ENCODE data around the gene NDUFS8.

DNA sequence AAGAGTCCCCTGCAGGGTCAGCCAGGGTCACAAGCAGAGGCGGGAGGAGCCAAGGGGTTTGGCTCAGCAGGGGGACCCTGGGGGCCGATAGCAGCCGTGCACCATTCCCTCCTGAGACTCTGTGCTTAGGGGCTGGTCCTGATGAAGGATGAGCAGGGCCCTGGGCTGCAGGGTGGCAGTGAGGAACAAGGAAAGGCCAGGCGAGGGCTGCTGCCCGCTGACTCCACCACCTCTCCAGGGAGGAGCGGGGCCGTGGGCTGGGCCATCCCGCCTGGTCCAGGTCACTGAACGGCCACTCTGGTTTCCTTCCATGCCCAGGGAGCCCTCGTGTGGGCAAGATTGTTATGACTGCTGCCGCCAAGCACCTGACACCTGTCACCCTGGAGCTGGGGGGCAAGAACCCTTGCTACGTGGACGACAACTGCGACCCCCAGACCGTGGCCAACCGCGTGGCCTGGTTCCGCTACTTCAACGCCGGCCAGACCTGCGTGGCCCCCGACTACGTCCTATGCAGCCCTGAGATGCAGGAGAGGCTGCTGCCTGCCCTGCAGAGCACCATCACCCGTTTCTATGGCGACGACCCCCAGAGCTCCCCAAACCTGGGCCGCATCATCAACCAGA lies 9.2 kb upstream of the NDUFS8 start:
- TF ChIP-seq POLR2A (IDR thresholded peaks at IDR 0.05): no peak
- TF ChIP-seq, protein P1, sequence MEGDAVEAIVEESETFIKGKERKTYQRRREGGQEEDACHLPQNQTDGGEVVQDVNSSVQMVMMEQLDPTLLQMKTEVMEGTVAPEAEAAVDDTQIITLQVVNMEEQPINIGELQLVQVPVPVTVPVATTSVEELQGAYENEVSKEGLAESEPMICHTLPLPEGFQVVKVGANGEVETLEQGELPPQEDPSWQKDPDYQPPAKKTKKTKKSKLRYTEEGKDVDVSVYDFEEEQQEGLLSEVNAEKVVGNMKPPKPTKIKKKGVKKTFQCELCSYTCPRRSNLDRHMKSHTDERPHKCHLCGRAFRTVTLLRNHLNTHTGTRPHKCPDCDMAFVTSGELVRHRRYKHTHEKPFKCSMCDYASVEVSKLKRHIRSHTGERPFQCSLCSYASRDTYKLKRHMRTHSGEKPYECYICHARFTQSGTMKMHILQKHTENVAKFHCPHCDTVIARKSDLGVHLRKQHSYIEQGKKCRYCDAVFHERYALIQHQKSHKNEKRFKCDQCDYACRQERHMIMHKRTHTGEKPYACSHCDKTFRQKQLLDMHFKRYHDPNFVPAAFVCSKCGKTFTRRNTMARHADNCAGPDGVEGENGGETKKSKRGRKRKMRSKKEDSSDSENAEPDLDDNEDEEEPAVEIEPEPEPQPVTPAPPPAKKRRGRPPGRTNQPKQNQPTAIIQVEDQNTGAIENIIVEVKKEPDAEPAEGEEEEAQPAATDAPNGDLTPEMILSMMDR (IDR thresholded peaks at IDR 0.05): peak in 3 of 6 experiments; percentile 22 to 47 (median 27)
